Heart left ventricle (tissue), 16 donors: ENCODE results near the gene CIDEC. TPM values are rescaled to one million over a fixed set of nuclear protein-coding genes. Genes with fewer than 3 reads are reported as not detected.

ENCODE experiments used
- ATAC-seq, 4 donors: fragments of 200-7000 bp; cut with Tn5 transposase; one replicate each; pipeline ENCODE4 v1.9.1; 2020 to 2022; ENCODE audit warnings: moderate library complexity in 4 of 4, mild to moderate bottlenecking in 3 of 4, moderate number of reproducible peaks in 1 of 4
- DNase-seq, 5 donors: peaks; one replicate each; pipeline ENCODE4 v3.0.0-alpha.2; 2020
- H3K27ac ChIP-seq, 12 donors: fragments of 200-600 bp; sonication (generic) in 4 of 12; one replicate each; pipeline versions ENCODE4 v1.5.0 to v1.8.0; 2016 to 2022; ENCODE audit warnings: mild to moderate bottlenecking in 2 of 12
- H3K27me3 ChIP-seq, 9 donors: fragments of 200-600 bp; sonication (generic) in 2 of 9; one replicate each; pipeline versions ENCODE4 v1.5.1 to v1.8.0; 2016 to 2022; ENCODE audit warnings: mild to moderate bottlenecking in 3 of 9
- H3K36me3 ChIP-seq, 9 donors: fragments of 200-600 bp; sonication (generic) in 2 of 9; one replicate each; pipeline versions ENCODE4 v1.5.0 to v1.8.0; 2018 to 2022; ENCODE audit warnings: mild to moderate bottlenecking in 2 of 9
- H3K4me1 ChIP-seq, 12 donors: fragments of 200-600 bp; sonication (generic) in 4 of 12; one replicate each; pipeline versions ENCODE4 v1.5.0 to v1.8.0; 2016 to 2022; ENCODE audit warnings: mild to moderate bottlenecking in 3 of 12
- H3K4me3 ChIP-seq, 12 donors: fragments of 200-600 bp; sonication (generic) in 4 of 12; one replicate each; pipeline versions ENCODE4 v1.5.0 to v1.8.0; 2017 to 2022; ENCODE audit warnings: mild to moderate bottlenecking in 9 of 12, moderate library complexity in 4 of 12
- H3K9me3 ChIP-seq, 12 donors: fragments of 200-600 bp; sonication (generic) in 4 of 12; one replicate each; pipeline versions ENCODE4 v1.5.0 to v1.8.0; 2016 to 2022; ENCODE audit warnings: mild to moderate bottlenecking in 1 of 12
- CTCF ChIP-seq, 12 donors: fragments of 200-600 bp; sonication (generic) in 4 of 12; IDR thresholded peaks; one replicate each; pipeline versions ENCODE4 v1.5.0 to v1.8.0; 2018 to 2022; ENCODE audit warnings: antibody characterized with exemption in 12 of 12, mild to moderate bottlenecking in 5 of 12
- POLR2A ChIP-seq, 2 donors: fragments of 450-650 bp; IDR thresholded peaks; one replicate each; pipeline ENCODE4 v1.6.1; 2017; ENCODE audit warnings: antibody characterized with exemption in 2 of 2, mild to moderate bottlenecking in 2 of 2, moderate library complexity in 2 of 2
- WGBS, 4 donors: extraction: QIAGEN DNeasy Blood & Tissue Kit in 2 of 4; methylation state at CpG; one replicate each; pipeline versions ENCODE4 v1.1.5 to v1.1.7; 2013 to 2018; 5-methylcytosine and 5-hydroxymethylcytosine counted together
- intact Hi-C, 10 donors: fragments of 100-400 bp; cut with DNase I; formaldehyde crosslinking; loops; one replicate each; pipeline versions ENCODE4 v1.11.1 to v1.14.2; 2022
- polyA plus RNA-seq, 2 donors: library from polyadenylated mRNA; stranded (reverse); fragments of 200-250 nt; gene quantifications; one replicate each; pipeline ENCODE4 v1.2.3, GENCODE V29; 2013
- total RNA-seq, 9 donors: library from RNA; depleted of rRNA in 2 of 9; stranded (reverse); fragments of >200 nt in 2 of 9; fragmentation: NEBNext Ultra II Directional in 3 of 9; extraction: Animal tissue kit (Norgen Biotek cat#: 25700) in 3 of 9; gene quantifications; one replicate each; pipeline versions ENCODE4 v1.1.0 to v1.2.4, GENCODE V29; 2016 to 2023
- donor health status: ischemic (EF 13 %, LVEDD 7.1; RV severe dilation, severe dysfunction).
- donor health status: healthy with polysubstance abuse.
- donor health status: DM: no; HTN: yes; CAD: no.
- donor health status: DM: no; HTN: no; CAD: no.
- donor health status: ischemic (EF 25% LVEDD 6.9; RV normal size, moderate dysfunction).
- donor health status: ischemic (EF 25% LVEDD 5.7; RV mildly dilated, moderate dysfunction).
- donor health status: healthy.
- donor health status: DM: yes; HTN: yes; CAD: no.
- donor health status: ischemic (EF 35%, LVEDD 5.7; RV mildly dilated, moderate dysfunction).
- donor health status: nonischemic (EF 11% LVEDD 7.7; RV severe dilation, severe dysfunction).
- donor health status: DM: yes; HTN: yes; CAD: no.
- donor health status: PGD.
- donor health status: ischemic (EF 29% LVEDD 5.4; RV normal size, mild dysfunction).
- donor health status: nonischemic (EF 23%, LVEDD 6.1; RV moderate dilation, normal function).

Gene CIDEC
- total and polyA plus RNA-seq, 11 donors: 0.72 to 59.0 (median 4.0) TPM; not detected in 2

- Histone ChIP-seq H3K27me3 (no peaks in the 10 kb centered on the region), H3K4me3 (peak overlapping the region in 10 of 12 donors; percentile 45 to 87 (median 65)), H3K27ac (peak overlapping the region in 9 of 12 donors; percentile 78 to 96 (median 93)), H3K9me3 (no peaks in the 10 kb centered on the region), H3K4me1 (peaks cover 4 to 42% (median 30%) of the 10 kb centered on the region in 12 donors), H3K36me3 (peaks cover 0 to 21% (median 9%) of the 10 kb centered on the region in 9 donors)
- 47 to 69% (median 63%) methylated on average over 10 of the region's 10 CpGs for WGBS, 4 donors
- intact Hi-C loops: loop anchor here in 2 of 10 donors (2.0 to 10.0 kb wide), 6 partner anchors 15 to 416 kb away; partner anchors contain the start of genes ARPC4 (in 1 of the 2), CRELD1 (in 1 of the 2), JAGN1 (in 1 of the 2) and RPUSD3 (in 1 of the 2)
- ATAC-seq (no peak), DNase-seq (peak in 1 of 5 donors; percentile 38)
- no peak for TF ChIP-seq POLR2A (IDR thresholded peaks at IDR 0.05)
- TF ChIP-seq CTCF (IDR thresholded peaks at IDR 0.05): no peak
These were observed 37.8 kb upstream of the CIDEC start for GRCh38 chr3:9917820-9918219.

GRCh38 chr3:9916734-9917680, 37.0 kb upstream of the CIDEC start, which contains the start of gene IL17RC:
Gene IL17RC, plus strand, starts transcription at chr3:9917098. Its CDS starts 218 bp downstream, at chr3:9917316.
- DNase-seq (peak; percentile 88 to 92 (median 91)), ATAC-seq (peak; percentile 89 to 95 (median 90))
- peaks cover 4 to 42% (median 30%) of the 10 kb centered on the region in 12 donors for H3K4me1 ChIP-seq
- H3K9me3 ChIP-seq: no peaks in the 10 kb centered on the region
- TF ChIP-seq POLR2A (IDR thresholded peaks at IDR 0.05) (peak in 1 of 2 donors; percentile 82), CTCF (IDR thresholded peaks at IDR 0.05) (peak in 2 of 12 donors; percentile 6)
- peak within 1 kb of the TSS; percentile 73 to 96 (median 91) for H3K27ac ChIP-seq
- H3K36me3 ChIP-seq: peaks cover 0 to 19% (median 8%) of the 10 kb centered on the region in 9 donors
- no peaks in the 10 kb centered on the region for H3K27me3 ChIP-seq
- intact Hi-C loops: loop anchor here in 2 of 10 donors (1.0 to 10.0 kb wide), 7 partner anchors 16 to 415 kb away; partner anchors contain the start of genes CRELD1 (in 2 of the 2), ARPC4 (in 1 of the 2), JAGN1 (in 1 of the 2) and RPUSD3 (in 1 of the 2)
- 4 to 10% (median 7%) methylated on average over 15 to 19 of the region's 19 CpGs for WGBS, 4 donors
- H3K4me3 ChIP-seq: peak within 1 kb of the TSS; percentile 26 to 87 (median 65)

- intact Hi-C loops: loop anchor here in 2 of 10 donors (1.0 to 10.0 kb wide), 7 partner anchors 16 to 414 kb away; partner anchors contain the start of genes CRELD1 (in 2 of the 2), ARPC4 (in 1 of the 2), JAGN1 (in 1 of the 2) and RPUSD3 (in 1 of the 2)
- ATAC-seq (peak in 1 of 4 donors; percentile 3), DNase-seq (no peak)
- TF ChIP-seq POLR2A (IDR thresholded peaks at IDR 0.05): no peak
- no peak for TF ChIP-seq CTCF (IDR thresholded peaks at IDR 0.05)
- no peaks in the 10 kb centered on the region for H3K27me3 ChIP-seq
- peak overlapping the region; percentile 26 to 87 (median 63) for H3K4me3 ChIP-seq
- no peaks in the 10 kb centered on the region for H3K9me3 ChIP-seq
- H3K4me1 ChIP-seq: peaks cover 4 to 42% (median 30%) of the 10 kb centered on the region in 12 donors
- peak overlapping the region; percentile 73 to 96 (median 91) for H3K27ac ChIP-seq
- WGBS, 4 donors: 45 to 63% (median 57%) methylated on average over 6 to 7 of the region's 7 CpGs
- peaks cover 0 to 16% (median 6%) of the 10 kb centered on the region in 9 donors for H3K36me3 ChIP-seq
These were observed 36.3 kb upstream of the CIDEC start for GRCh38 chr3:9916346-9916733.
